ENCODE data around the gene PTPN5.

The PTPN5 gene

GRCh38 chr11:18707811-18708340 is 83.7 kb downstream of the PTPN5 start:
- DNase-seq (ENCODE audit: extremely low spot score) = no peak
- POLR2A ChIA-PET = no interaction called here
- CTCF ChIA-PET = no interaction called here
- TF ChIP-seq SP1 (IDR thresholded peaks at IDR 0.05) (no peak), LEF1 (IDR thresholded peaks at IDR 0.05; ENCODE audit: borderline replicate concordance) (no peak), CTBP1 (IDR thresholded peaks at IDR 0.05; ENCODE audit: borderline replicate concordance) (no peak), FOXA1 (IDR thresholded peaks at IDR 0.05) (no peak), NFRKB (IDR thresholded peaks at IDR 0.05) (no peak), ARNT (IDR thresholded peaks at IDR 0.05) (no peak), TARDBP (IDR thresholded peaks at IDR 0.05) (no peak), FOXM1 (IDR thresholded peaks at IDR 0.05; ENCODE audit: borderline replicate concordance) (no peak), HDGF (IDR thresholded peaks at IDR 0.05; ENCODE audit: borderline replicate concordance) (no peak), ZNF384 (IDR thresholded peaks at IDR 0.05) (no peak), ELF4 (IDR thresholded peaks at IDR 0.05) (no peak)
- TF ChIP-seq, protein P1, sequence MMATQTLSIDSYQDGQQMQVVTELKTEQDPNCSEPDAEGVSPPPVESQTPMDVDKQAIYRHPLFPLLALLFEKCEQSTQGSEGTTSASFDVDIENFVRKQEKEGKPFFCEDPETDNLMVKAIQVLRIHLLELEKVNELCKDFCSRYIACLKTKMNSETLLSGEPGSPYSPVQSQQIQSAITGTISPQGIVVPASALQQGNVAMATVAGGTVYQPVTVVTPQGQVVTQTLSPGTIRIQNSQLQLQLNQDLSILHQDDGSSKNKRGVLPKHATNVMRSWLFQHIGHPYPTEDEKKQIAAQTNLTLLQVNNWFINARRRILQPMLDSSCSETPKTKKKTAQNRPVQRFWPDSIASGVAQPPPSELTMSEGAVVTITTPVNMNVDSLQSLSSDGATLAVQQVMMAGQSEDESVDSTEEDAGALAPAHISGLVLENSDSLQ (IDR thresholded peaks at IDR 0.05) = no peak

GRCh38 chr11:18706330-18707243 is 85.0 kb downstream of the PTPN5 start:
- TF ChIP-seq NFRKB (IDR thresholded peaks at IDR 0.05) (no peak), ZNF384 (IDR thresholded peaks at IDR 0.05) (no peak), LEF1 (IDR thresholded peaks at IDR 0.05; ENCODE audit: borderline replicate concordance) (no peak), CTBP1 (IDR thresholded peaks at IDR 0.05; ENCODE audit: borderline replicate concordance) (no peak), HDGF (IDR thresholded peaks at IDR 0.05; ENCODE audit: borderline replicate concordance) (no peak), ELF4 (IDR thresholded peaks at IDR 0.05) (no peak), SP1 (IDR thresholded peaks at IDR 0.05) (no peak), FOXK2 (IDR thresholded peaks at IDR 0.05) (no peak), BHLHE40 (IDR thresholded peaks at IDR 0.05; ENCODE audit: borderline replicate concordance) (no peak), TARDBP (IDR thresholded peaks at IDR 0.05) (no peak), SUZ12 (IDR thresholded peaks at IDR 0.05) (no peak), L3MBTL2 (conservative IDR thresholded peaks at IDR 0.05) (no peak), FOXM1 (IDR thresholded peaks at IDR 0.05; ENCODE audit: borderline replicate concordance) (no peak), FOXA1 (IDR thresholded peaks at IDR 0.05) (no peak)
- TF ChIP-seq, protein P1 (IDR thresholded peaks at IDR 0.05) = no peak
- ChIA-PET CTCF (no interaction called here), POLR2A (no interaction called here)
- DNase-seq (ENCODE audit: extremely low spot score) = no peak

GRCh38 chr11:18705651-18706281 is 85.8 kb downstream of the PTPN5 start:
- POLR2A ChIA-PET = no interaction called here
- no peak for DNase-seq (ENCODE audit: extremely low spot score)
- TF ChIP-seq CTBP1 (IDR thresholded peaks at IDR 0.05; ENCODE audit: borderline replicate concordance) = no peak
- TF ChIP-seq NFRKB (IDR thresholded peaks at IDR 0.05) = no peak
- no peak for TF ChIP-seq L3MBTL2 (conservative IDR thresholded peaks at IDR 0.05)
- no peak for TF ChIP-seq SUZ12 (IDR thresholded peaks at IDR 0.05)
- CTCF ChIA-PET = no interaction called here

- DNase-seq (ENCODE audit: extremely low spot score) = no peak
- TF ChIP-seq HDGF (IDR thresholded peaks at IDR 0.05; ENCODE audit: borderline replicate concordance) (no peak), L3MBTL2 (conservative IDR thresholded peaks at IDR 0.05) (no peak), CTBP1 (IDR thresholded peaks at IDR 0.05; ENCODE audit: borderline replicate concordance) (no peak), BHLHE40 (IDR thresholded peaks at IDR 0.05; ENCODE audit: borderline replicate concordance) (no peak), ARNT (IDR thresholded peaks at IDR 0.05) (no peak), NFRKB (IDR thresholded peaks at IDR 0.05) (no peak), SP1 (IDR thresholded peaks at IDR 0.05) (no peak), SUZ12 (IDR thresholded peaks at IDR 0.05) (no peak), TARDBP (IDR thresholded peaks at IDR 0.05) (no peak), LEF1 (IDR thresholded peaks at IDR 0.05; ENCODE audit: borderline replicate concordance) (no peak), FOXA1 (IDR thresholded peaks at IDR 0.05) (no peak), FOXK2 (IDR thresholded peaks at IDR 0.05) (no peak), ELF4 (IDR thresholded peaks at IDR 0.05) (no peak), FOXM1 (IDR thresholded peaks at IDR 0.05; ENCODE audit: borderline replicate concordance) (no peak), ZNF384 (IDR thresholded peaks at IDR 0.05) (no peak)
- TF ChIP-seq, protein P1 (IDR thresholded peaks at IDR 0.05) = no peak
- ChIA-PET CTCF (interaction anchor here (1.1 to 1.4 kb wide), 2 partner anchors 17 to 27 kb away, joined by 3 to 5 read pairs; no protein-coding TSS in a partner anchor), POLR2A (interaction anchor here (1.4 kb wide), 2 partner anchors 16 to 178 kb away, joined by 3 to 7 read pairs; partner anchors contain the start of gene TSG101)
Measured at GRCh38 chr11:18704698-18705097, 86.9 kb downstream of the PTPN5 start.

- ChIA-PET CTCF (interaction anchor here (1.1 to 1.4 kb wide), 2 partner anchors 18 to 27 kb away, joined by 3 to 5 read pairs; no protein-coding TSS in a partner anchor), POLR2A (interaction anchor here (1.4 kb wide), 2 partner anchors 17 to 177 kb away, joined by 3 to 7 read pairs; partner anchors contain the start of gene TSG101)
- no peak for DNase-seq (ENCODE audit: extremely low spot score)
- TF ChIP-seq FOXK2 (IDR thresholded peaks at IDR 0.05) (no peak), BHLHE40 (IDR thresholded peaks at IDR 0.05; ENCODE audit: borderline replicate concordance) (no peak), FOXA1 (IDR thresholded peaks at IDR 0.05) (no peak), HDGF (IDR thresholded peaks at IDR 0.05; ENCODE audit: borderline replicate concordance) (no peak)
Measured at GRCh38 chr11:18704045-18704645, 87.5 kb downstream of the PTPN5 start.

Data from HEK293T (cell line).